Choroid plexus epithelial cell (primary cell): Measurements from ENCODE around the gene EGFLAM.

ENCODE experiments used
- DNase-seq: peaks from one replicate; pipeline ENCODE4 v3.0.0-alpha.2; 2010; ENCODE audit warnings: low read depth
- H3K4me3 ChIP-seq: 2 replicates; pipeline ENCODE4 v1.5.1; 2011; ENCODE audit warnings: low read depth, mild to moderate bottlenecking, control low read depth, low read length, moderate library complexity
- CTCF ChIP-seq: conservative IDR thresholded peaks from 2 replicates; pipeline ENCODE4 v1.5.1; 2011; ENCODE audit warnings: low read depth, mild to moderate bottlenecking, control low read depth, inconsistent platforms, low read length, moderate library complexity

EGFLAM gene

GRCh38 chr5:38258319-38259061, at the start of gene EGFLAM:
Gene EGFLAM (plus strand): TSS chr5:38258559. CDS start chr5:38258755, 196 bp downstream.
- TF ChIP-seq CTCF, result no peak
- no peak for DNase-seq
- peak within 1 kb of the TSS; percentile 48 for H3K4me3 ChIP-seq

GRCh38 chr5:38208782-38209378, 49.5 kb upstream of the EGFLAM start:
- peak; percentile 77 for DNase-seq
- H3K4me3 ChIP-seq, result no peak overlapping the region
- peak; percentile 77 for TF ChIP-seq CTCF

- H3K4me3 ChIP-seq, result no peak overlapping the region
- DNase-seq, result no peak
- TF ChIP-seq CTCF, result no peak
Measured at GRCh38 chr5:38210676-38211353, 47.5 kb upstream of the EGFLAM start.

GRCh38 chr5:38211354-38211710, 47.0 kb upstream of the EGFLAM start:
- no peak overlapping the region for H3K4me3 ChIP-seq
- TF ChIP-seq CTCF, result no peak
- no peak for DNase-seq

- no peak overlapping the region for H3K4me3 ChIP-seq
- no peak for TF ChIP-seq CTCF
- no peak for DNase-seq
Measured at GRCh38 chr5:38212307-38212706, 46.1 kb upstream of the EGFLAM start.

GRCh38 chr5:38226091-38226490, 32.3 kb upstream of the EGFLAM start:
- TF ChIP-seq CTCF, result no peak
- no peak for DNase-seq
- no peak overlapping the region for H3K4me3 ChIP-seq

GRCh38 chr5:38228914-38229313, 29.4 kb upstream of the EGFLAM start:
- no peak overlapping the region for H3K4me3 ChIP-seq
- DNase-seq, result no peak
- TF ChIP-seq CTCF, result no peak
